ENCODE data around the gene CDA. TPM values are rescaled to one million over a fixed set of nuclear protein-coding genes. Genes with fewer than 3 reads are reported as not detected.

The CDA gene
- total RNA-seq, 2 donors from 2014 or later: 1.3 to 24.3 TPM

GRCh38 chr1:20645414-20645813 is 56.5 kb downstream of the CDA start:
- no peak for DNase-seq
- Histone ChIP-seq H3K9me3 (ENCODE audit: control insufficient read depth, low read length) (no peaks in the 10 kb centered on the region), H3K36me3 (ENCODE audit: control insufficient read depth, insufficient read depth, low read length) (peaks cover 19% of the 10 kb centered on the region), H3K4me3 (ENCODE audit: low read length) (no peak overlapping the region), H3K4me1 (ENCODE audit: control insufficient read depth, insufficient read depth, low read length) (no peaks in the 10 kb centered on the region), H3K27me3 (ENCODE audit: control insufficient read depth, insufficient read depth, low read length, poor library complexity, severe bottlenecking) (no peaks in the 10 kb centered on the region), H3K27ac (ENCODE audit: low read depth, low read length) (no peak overlapping the region), H3K9ac (ENCODE audit: extremely low read depth, low read length, poor library complexity, severe bottlenecking) (no peak overlapping the region)
- Mint-ChIP-seq H3K9me3 (no peaks in the 10 kb centered on the region), H3K4me3 (no peak overlapping the region), H3K4me1 (no peaks in the 10 kb centered on the region), H3K27ac (no peak overlapping the region), H3K36me3 (ENCODE audit: low read depth) (peaks cover 47% of the 10 kb centered on the region), H3K27me3 (ENCODE audit: insufficient read depth) (no peaks in the 10 kb centered on the region)
- TF ChIP-seq, protein P1, sequence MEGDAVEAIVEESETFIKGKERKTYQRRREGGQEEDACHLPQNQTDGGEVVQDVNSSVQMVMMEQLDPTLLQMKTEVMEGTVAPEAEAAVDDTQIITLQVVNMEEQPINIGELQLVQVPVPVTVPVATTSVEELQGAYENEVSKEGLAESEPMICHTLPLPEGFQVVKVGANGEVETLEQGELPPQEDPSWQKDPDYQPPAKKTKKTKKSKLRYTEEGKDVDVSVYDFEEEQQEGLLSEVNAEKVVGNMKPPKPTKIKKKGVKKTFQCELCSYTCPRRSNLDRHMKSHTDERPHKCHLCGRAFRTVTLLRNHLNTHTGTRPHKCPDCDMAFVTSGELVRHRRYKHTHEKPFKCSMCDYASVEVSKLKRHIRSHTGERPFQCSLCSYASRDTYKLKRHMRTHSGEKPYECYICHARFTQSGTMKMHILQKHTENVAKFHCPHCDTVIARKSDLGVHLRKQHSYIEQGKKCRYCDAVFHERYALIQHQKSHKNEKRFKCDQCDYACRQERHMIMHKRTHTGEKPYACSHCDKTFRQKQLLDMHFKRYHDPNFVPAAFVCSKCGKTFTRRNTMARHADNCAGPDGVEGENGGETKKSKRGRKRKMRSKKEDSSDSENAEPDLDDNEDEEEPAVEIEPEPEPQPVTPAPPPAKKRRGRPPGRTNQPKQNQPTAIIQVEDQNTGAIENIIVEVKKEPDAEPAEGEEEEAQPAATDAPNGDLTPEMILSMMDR (conservative IDR thresholded peaks at IDR 0.05): no peak
- WGBS, 2 experiments (ENCODE audit: insufficient coverage in 1 of 2, insufficient read length in 1 of 2): 83 to 91% methylated on average over 8 to 14 of the region's 14 CpGs

GRCh38 chr1:20648438-20648837 is 59.5 kb downstream of the CDA start:
- 95 to 96% methylated on average over 10 to 13 of the region's 13 CpGs for WGBS, 2 experiments (ENCODE audit: insufficient coverage in 1 of 2, insufficient read length in 1 of 2)
- no peak overlapping the region for H3K27ac ChIP-seq (ENCODE audit: low read depth, low read length)
- no peak overlapping the region for H3K27ac Mint-ChIP-seq

GRCh38 chr1:20648946-20649345 is 60.0 kb downstream of the CDA start:
- 94 to 96% methylated on average over 15 of the region's 15 CpGs for WGBS, 2 experiments (ENCODE audit: insufficient coverage in 1 of 2, insufficient read length in 1 of 2)
- H3K27me3 ChIP-seq (ENCODE audit: control insufficient read depth, insufficient read depth, low read length, poor library complexity, severe bottlenecking): no peaks in the 10 kb centered on the region

More at GRCh38 chr1:20648438-20648837, 59.5 kb downstream of the CDA start:
- Mint-ChIP-seq H3K27me3 (ENCODE audit: insufficient read depth) (no peaks in the 10 kb centered on the region), H3K4me1 (no peaks in the 10 kb centered on the region), H3K36me3 (ENCODE audit: low read depth) (peaks cover 60% of the 10 kb centered on the region), H3K9me3 (no peaks in the 10 kb centered on the region), H3K4me3 (no peak overlapping the region)
- H3K9me3 ChIP-seq (ENCODE audit: control insufficient read depth, low read length): no peaks in the 10 kb centered on the region
- TF ChIP-seq, protein P1 (conservative IDR thresholded peaks at IDR 0.05): no peak
- no peaks in the 10 kb centered on the region for H3K27me3 ChIP-seq (ENCODE audit: control insufficient read depth, insufficient read depth, low read length, poor library complexity, severe bottlenecking)
- no peak overlapping the region for H3K9ac ChIP-seq (ENCODE audit: extremely low read depth, low read length, poor library complexity, severe bottlenecking)
- H3K4me1 ChIP-seq (ENCODE audit: control insufficient read depth, insufficient read depth, low read length): no peaks in the 10 kb centered on the region
- no peak overlapping the region for H3K4me3 ChIP-seq (ENCODE audit: low read length)
- DNase-seq: no peak
- peaks cover 42% of the 10 kb centered on the region for H3K36me3 ChIP-seq (ENCODE audit: control insufficient read depth, insufficient read depth, low read length)

More at GRCh38 chr1:20648946-20649345, 60.0 kb downstream of the CDA start:
- Histone ChIP-seq H3K36me3 (ENCODE audit: control insufficient read depth, insufficient read depth, low read length) (peaks cover 45% of the 10 kb centered on the region), H3K9me3 (ENCODE audit: control insufficient read depth, low read length) (no peaks in the 10 kb centered on the region), H3K9ac (ENCODE audit: extremely low read depth, low read length, poor library complexity, severe bottlenecking) (no peak overlapping the region), H3K27ac (ENCODE audit: low read depth, low read length) (no peak overlapping the region), H3K4me1 (ENCODE audit: control insufficient read depth, insufficient read depth, low read length) (no peaks in the 10 kb centered on the region), H3K4me3 (ENCODE audit: low read length) (no peak overlapping the region)
- Mint-ChIP-seq H3K4me1 (no peaks in the 10 kb centered on the region), H3K36me3 (ENCODE audit: low read depth) (peaks cover 65% of the 10 kb centered on the region), H3K27me3 (ENCODE audit: insufficient read depth) (no peaks in the 10 kb centered on the region), H3K9me3 (no peaks in the 10 kb centered on the region), H3K27ac (no peak overlapping the region), H3K4me3 (no peak overlapping the region)
- TF ChIP-seq, protein P1 (conservative IDR thresholded peaks at IDR 0.05): no peak
- no peak for DNase-seq

Data from endodermal cell (in vitro differentiated cells).